Natural killer cell (primary cell): ENCODE data around the gene CPSF7. TPM values are rescaled to one million over a fixed set of nuclear protein-coding genes. Genes with fewer than 3 reads are reported as not detected.
"Not testable (repeated sequence)": the region's sequence is repeated elsewhere in the genome, so short reads cannot be mapped to it uniquely, and the experiment has no call there.

Experiments used
- ATAC-seq, 3 donors: fragments of 150-1000 bp in 2 of 3; fragments of 200-7000 bp in 1 of 3; cut with Tn5 transposase; 1 replicate in 1 of 3; 2 replicates in 2 of 3; pipeline ENCODE4 v1.10.0; 2021; ENCODE audit warnings: mild to moderate bottlenecking in 2 of 3, moderate library complexity in 2 of 3
- DNase-seq, 2 donors: peaks; one replicate each; pipeline versions ENCODE4 v3.0.0 to v3.0.0-alpha.2; 2013 to 2021; ENCODE audit warnings: mixed read lengths in 1 of 2
- H3K27ac ChIP-seq: one replicate; pipeline ENCODE4 v1.5.1; 2013; ENCODE audit warnings: mild to moderate bottlenecking, low read length
- H3K27me3 ChIP-seq: one replicate; pipeline ENCODE4 v1.6.1; 2013; ENCODE audit warnings: low read length; ENCODE audit not compliant: control insufficient read depth, insufficient read depth
- H3K36me3 ChIP-seq: one replicate; pipeline ENCODE4 v1.6.1; 2013; ENCODE audit warnings: low read length; ENCODE audit not compliant: control insufficient read depth, insufficient read depth
- H3K4me1 ChIP-seq: one replicate; pipeline ENCODE4 v1.6.1; 2013; ENCODE audit warnings: low read length; ENCODE audit not compliant: control insufficient read depth, insufficient read depth
- H3K4me3 ChIP-seq: one replicate; pipeline ENCODE4 v1.5.1; 2013; ENCODE audit warnings: low read length
- H3K9me3 ChIP-seq: one replicate; pipeline ENCODE4 v1.6.1; 2013; ENCODE audit warnings: low read length; ENCODE audit not compliant: control insufficient read depth, insufficient read depth
- H3K27ac Mint-ChIP-seq, 2 donors: one replicate each; pipeline ENCODE4 v1.8.0; 2022; ENCODE audit warnings: mild to moderate bottlenecking in 2 of 2, mixed read lengths in 2 of 2, moderate library complexity in 1 of 2
- H3K27me3 Mint-ChIP-seq, 2 donors: one replicate each; pipeline ENCODE4 v1.8.0; 2022; ENCODE audit warnings: low read depth in 2 of 2, mixed read lengths in 2 of 2
- H3K36me3 Mint-ChIP-seq: one replicate; pipeline ENCODE4 v1.8.0; 2022; ENCODE audit warnings: mixed read lengths
- H3K4me1 Mint-ChIP-seq, 2 donors: one replicate each; pipeline ENCODE4 v1.8.0; 2022; ENCODE audit warnings: mixed read lengths in 2 of 2
- H3K4me3 Mint-ChIP-seq: one replicate; pipeline ENCODE4 v1.8.0; 2022; ENCODE audit warnings: mild to moderate bottlenecking, moderate library complexity, mixed read lengths
- H3K9me3 Mint-ChIP-seq, 2 donors: one replicate each; pipeline ENCODE4 v1.8.0; 2022; ENCODE audit warnings: mixed read lengths in 2 of 2
- WGBS: methylation state at CpG from one replicate; pipeline ENCODE4 v1.1.7; 2013; ENCODE audit warnings: missing lambda C conversion rate; ENCODE audit not compliant: insufficient coverage; 5-methylcytosine and 5-hydroxymethylcytosine counted together
- intact Hi-C: fragments of 100-400 bp; cut with micrococcal nuclease; formaldehyde crosslinking; loops from one replicate; pipeline ENCODE4 v1.14.2; 2022
- total RNA-seq, 4 donors: library from RNA; stranded (reverse); fragments of 120-200 nt in 1 of 4; gene quantifications; one replicate each; pipeline versions ENCODE4 v1.2.3 to v1.2.4, GENCODE V29; 2013 to 2022
- TF ChIP-seq, protein P1 (sequence below): fragments of 200-600 bp; IDR thresholded peaks from one replicate; pipeline ENCODE4 v1.8.0; 2022; ENCODE audit warnings: antibody characterized with exemption

Gene CPSF7
- total RNA-seq, 3 donors from 2014 or later (not counting 1 experiment from before 2014, with no cell fraction given) = 99.5 to 120 (median 104) TPM

DNA sequence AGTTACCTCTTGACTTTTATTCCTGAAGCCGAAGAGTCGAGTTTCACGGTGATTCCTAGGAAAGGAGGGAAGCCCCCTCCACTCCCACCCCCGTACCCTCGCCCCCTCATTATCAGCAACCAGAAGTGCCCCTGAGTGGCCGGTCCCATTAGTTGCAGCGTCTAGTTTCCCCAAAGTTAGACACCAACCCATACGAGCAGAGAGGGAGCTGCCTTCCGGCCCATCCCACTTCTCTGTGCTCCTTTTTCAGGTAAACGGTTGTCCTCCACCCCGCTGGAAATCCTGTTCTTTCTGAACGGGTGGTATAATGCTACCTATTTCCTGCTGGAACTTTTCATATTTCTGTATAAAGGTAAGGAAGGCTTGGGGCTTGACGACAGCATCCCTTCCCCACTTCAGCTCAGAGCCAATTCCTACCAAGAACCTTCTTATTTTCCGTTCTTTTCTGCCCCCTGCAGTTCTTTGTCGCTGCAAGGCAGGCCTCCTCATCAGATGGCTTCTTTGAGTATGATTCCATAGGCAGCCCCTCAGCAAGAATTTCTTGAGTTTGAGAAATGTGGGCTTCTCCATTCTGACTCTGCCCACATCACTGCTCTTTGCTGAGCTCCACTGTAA, 36.7 kb downstream of the CPSF7 start:
- peak overlapping the region; percentile 80 for H3K4me3 ChIP-seq
- no peaks in the 10 kb centered on the region for H3K27me3 Mint-ChIP-seq
- peak overlapping the region; percentile 92 for H3K4me3 Mint-ChIP-seq
- no peaks in the 10 kb centered on the region for H3K9me3 Mint-ChIP-seq
- TF ChIP-seq, protein P1, sequence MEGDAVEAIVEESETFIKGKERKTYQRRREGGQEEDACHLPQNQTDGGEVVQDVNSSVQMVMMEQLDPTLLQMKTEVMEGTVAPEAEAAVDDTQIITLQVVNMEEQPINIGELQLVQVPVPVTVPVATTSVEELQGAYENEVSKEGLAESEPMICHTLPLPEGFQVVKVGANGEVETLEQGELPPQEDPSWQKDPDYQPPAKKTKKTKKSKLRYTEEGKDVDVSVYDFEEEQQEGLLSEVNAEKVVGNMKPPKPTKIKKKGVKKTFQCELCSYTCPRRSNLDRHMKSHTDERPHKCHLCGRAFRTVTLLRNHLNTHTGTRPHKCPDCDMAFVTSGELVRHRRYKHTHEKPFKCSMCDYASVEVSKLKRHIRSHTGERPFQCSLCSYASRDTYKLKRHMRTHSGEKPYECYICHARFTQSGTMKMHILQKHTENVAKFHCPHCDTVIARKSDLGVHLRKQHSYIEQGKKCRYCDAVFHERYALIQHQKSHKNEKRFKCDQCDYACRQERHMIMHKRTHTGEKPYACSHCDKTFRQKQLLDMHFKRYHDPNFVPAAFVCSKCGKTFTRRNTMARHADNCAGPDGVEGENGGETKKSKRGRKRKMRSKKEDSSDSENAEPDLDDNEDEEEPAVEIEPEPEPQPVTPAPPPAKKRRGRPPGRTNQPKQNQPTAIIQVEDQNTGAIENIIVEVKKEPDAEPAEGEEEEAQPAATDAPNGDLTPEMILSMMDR = no peak
- intact Hi-C loops = loop anchor here (2.0 kb wide), 2 partner anchors 32 to 56 kb away; partner anchors contain the start of gene CYB561A3
- peaks cover 21% of the 10 kb centered on the region for H3K4me1 ChIP-seq
- H3K27ac Mint-ChIP-seq = peak overlapping the region; percentile 87 to 94
- H3K9me3 ChIP-seq = no peaks in the 10 kb centered on the region
- H3K36me3 Mint-ChIP-seq = no peaks in the 10 kb centered on the region
- WGBS = 10% methylated on average over 15 of the region's 15 CpGs
- peaks cover 12% of the 10 kb centered on the region for H3K36me3 ChIP-seq
- DNase-seq (peak in 1 of 2 donors; percentile 59), ATAC-seq (peak in 2 of 3 donors; percentile 12 to 23)
- peak overlapping the region; percentile 81 for H3K27ac ChIP-seq
- H3K4me1 Mint-ChIP-seq = peaks cover 25% of the 10 kb centered on the region in 2 donors
- H3K27me3 ChIP-seq = no peaks in the 10 kb centered on the region

GRCh38 chr11:61390161-61390560, 39.6 kb downstream of the CPSF7 start:
- no peak overlapping the region for H3K4me3 ChIP-seq
- H3K27me3 ChIP-seq = no peaks in the 10 kb centered on the region
- Mint-ChIP-seq H3K4me3 (no peak overlapping the region), H3K27ac (no peak overlapping the region), H3K36me3 (no peaks in the 10 kb centered on the region), H3K9me3 (no peaks in the 10 kb centered on the region), H3K4me1 (peaks cover 32% of the 10 kb centered on the region in 2 donors), H3K27me3 (no peaks in the 10 kb centered on the region)
- no peaks in the 10 kb centered on the region for H3K9me3 ChIP-seq
- WGBS = 85% methylated on average over 1 of the region's 1 CpG
- TF ChIP-seq, protein P1 = no peak
- H3K4me1 ChIP-seq = peaks cover 25% of the 10 kb centered on the region
- DNase-seq = no peak
- no peak for ATAC-seq
- peaks cover 3% of the 10 kb centered on the region for H3K36me3 ChIP-seq
- H3K27ac ChIP-seq = no peak overlapping the region
- intact Hi-C loops = no loop called here

- H3K27ac ChIP-seq = no peak overlapping the region
- WGBS = 93% methylated on average over 15 of the region's 15 CpGs
- Mint-ChIP-seq H3K4me3 (no peak overlapping the region), H3K4me1 (peaks cover 7 to 8% of the 10 kb centered on the region in 2 donors), H3K36me3 (no peaks in the 10 kb centered on the region), H3K27ac (no peak overlapping the region), H3K27me3 (no peaks in the 10 kb centered on the region), H3K9me3 (no peaks in the 10 kb centered on the region)
- H3K9me3 ChIP-seq = no peaks in the 10 kb centered on the region
- TF ChIP-seq, protein P1 = no peak
- H3K36me3 ChIP-seq = no peaks in the 10 kb centered on the region
- H3K4me1 ChIP-seq = peaks cover 5% of the 10 kb centered on the region
- H3K4me3 ChIP-seq = no peak overlapping the region
- no peaks in the 10 kb centered on the region for H3K27me3 ChIP-seq
- intact Hi-C loops = loop anchor here (1.0 kb wide), 1 partner anchor 48 kb away; no protein-coding TSS in a partner anchor
- no peak for ATAC-seq
- DNase-seq = no peak
Observed at GRCh38 chr11:61384271-61385242, 45.2 kb downstream of the CPSF7 start.

DNA sequence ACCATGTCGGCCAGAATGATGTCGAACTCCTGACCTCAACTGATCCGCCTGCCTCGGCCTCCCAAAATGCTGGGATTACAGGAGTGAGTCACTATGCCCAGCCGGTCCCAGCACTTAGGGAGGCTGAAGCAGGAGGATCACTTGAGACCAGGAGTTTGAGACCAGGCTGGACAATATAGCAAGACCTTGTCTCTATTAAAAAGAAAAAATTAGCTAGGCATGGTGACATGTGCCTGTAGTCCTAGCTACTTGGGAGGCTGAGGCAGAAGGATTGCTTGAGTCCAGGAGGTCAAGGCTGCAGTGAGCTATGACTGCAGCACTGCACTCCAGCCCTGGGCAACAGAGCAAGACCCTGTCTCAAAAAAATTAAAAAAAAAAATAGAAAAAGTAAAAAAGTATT, 45.9 kb downstream of the CPSF7 start:
- H3K27ac Mint-ChIP-seq, H3K36me3 ChIP-seq, ATAC-seq, H3K27me3 Mint-ChIP-seq, H3K36me3 Mint-ChIP-seq, H3K27me3 ChIP-seq, H3K4me1 Mint-ChIP-seq, H3K9me3 ChIP-seq, H3K4me1 ChIP-seq, intact Hi-C loops, H3K4me3 ChIP-seq, DNase-seq, H3K9me3 Mint-ChIP-seq, H3K27ac ChIP-seq, H3K4me3 Mint-ChIP-seq: not testable (repeated sequence)
- WGBS = 93% methylated on average over 5 of the region's 5 CpGs
